Testis (tissue), 3 donors: ENCODE data around the gene RAD9A. TPM values are rescaled to one million over a fixed set of nuclear protein-coding genes. Genes with fewer than 3 reads are reported as not detected.

Source experiments
- DNase-seq: peaks from one replicate; pipeline ENCODE4 v3.0.0-alpha.2; 2019
- H3K27ac ChIP-seq, 2 donors: fragments of 200-600 bp; sonication (generic); one replicate each; pipeline ENCODE4 v1.5.1; 2019
- H3K27me3 ChIP-seq: fragments of 200-600 bp; sonication (generic); one replicate; pipeline ENCODE4 v1.5.1; 2019
- H3K36me3 ChIP-seq: fragments of 200-600 bp; sonication (generic); one replicate; pipeline ENCODE4 v1.5.1; 2017; ENCODE audit warnings: low read depth; ENCODE audit errors: missing control alignments
- H3K4me1 ChIP-seq: fragments of 200-600 bp; sonication (generic); one replicate; pipeline ENCODE4 v1.5.1; 2019
- H3K4me3 ChIP-seq, 2 donors: fragments of 200-600 bp; sonication (generic); one replicate each; pipeline ENCODE4 v1.5.1; 2017 to 2019
- H3K9me3 ChIP-seq: fragments of 200-600 bp; sonication (generic); one replicate; pipeline ENCODE4 v1.5.1; 2017
- POLR2A ChIP-seq: fragments of 450-650 bp; IDR thresholded peaks from one replicate; pipeline ENCODE4 v1.6.1; 2017; ENCODE audit warnings: antibody characterized with exemption, mild to moderate bottlenecking, moderate library complexity
- WGBS, 2 donors: methylation state at CpG; one replicate each; pipeline ENCODE4 v1.1.5; 2018; 5-methylcytosine and 5-hydroxymethylcytosine counted together
- intact Hi-C: fragments of 100-400 bp; cut with DNase I; formaldehyde crosslinking; loops from one replicate; pipeline ENCODE4 v1.15.1; 2023; ENCODE audit warnings: low total_unique reads
- polyA plus RNA-seq: library from polyadenylated mRNA; stranded (reverse); fragments of 350-450 nt; fragmentation: Illumina TruSeq; extraction: RNeasy Lipid Tissue Mini Kit (QIAGEN cat#74804); gene quantifications from one replicate; pipeline ENCODE4 v1.2.3, GENCODE V29; 2014; ENCODE audit warnings: low read depth, low replicate concordance; ENCODE audit not compliant: insufficient read depth
- total RNA-seq, 2 donors: library from RNA; depleted of rRNA; stranded (reverse); fragments of >200 nt; gene quantifications; one replicate each; pipeline ENCODE4 v1.2.3, GENCODE V29; 2016
- TF ChIP-seq, protein P1 (sequence below), 3 experiments: fragments of 450-650 bp in 2 of 3; fragments of 200-600 bp in 1 of 3; sonication (generic) in 1 of 3; IDR thresholded peaks; one replicate each; pipeline ENCODE4 v1.5.1; 2016 to 2019; ENCODE audit warnings: antibody characterized with exemption in 3 of 3, mild to moderate bottlenecking in 2 of 3, moderate library complexity in 1 of 3

RAD9A gene
- total and polyA plus RNA-seq, 3 donors from 2014 or later: 25.7 to 46.2 (median 35.8) TPM

DNA sequence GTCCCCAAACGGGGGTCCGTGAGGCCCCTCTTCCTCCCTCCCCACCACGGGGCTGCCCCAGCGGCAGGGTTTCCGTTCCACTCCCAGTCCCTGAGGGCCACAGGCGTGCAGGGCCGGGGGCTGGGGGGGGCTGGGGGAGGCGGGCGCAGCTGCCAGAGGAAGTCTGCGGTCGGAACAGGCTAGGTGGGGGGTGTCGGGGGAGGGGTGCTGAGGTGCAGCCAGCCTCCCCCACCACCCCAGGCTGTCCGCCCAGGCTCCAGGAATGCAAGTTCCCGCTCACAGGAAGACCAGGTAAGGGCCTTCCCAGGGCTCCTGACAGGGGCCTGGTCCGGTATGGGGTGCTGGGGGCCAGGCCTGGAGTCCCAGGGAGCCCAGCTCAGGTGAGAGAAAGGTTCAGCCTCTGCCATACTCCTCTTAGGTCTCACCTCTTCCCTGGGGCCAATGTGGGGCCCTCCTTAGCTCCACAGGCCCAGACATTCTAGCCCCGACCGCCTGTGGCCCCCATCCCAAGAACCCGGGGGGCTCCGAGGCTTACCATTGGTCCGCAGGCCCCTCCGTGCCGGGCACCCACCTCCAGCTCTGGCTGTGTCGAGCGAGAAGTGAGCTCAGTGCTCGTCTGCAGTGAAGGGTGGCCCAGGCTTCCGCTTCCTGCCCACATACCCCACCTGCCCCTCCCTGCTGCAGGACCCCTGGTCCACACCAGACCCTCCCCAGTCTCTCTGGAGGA, 45.5 kb downstream of the RAD9A start, which contains the start of gene PTPRCAP:
PTPRCAP (minus strand) TSS at position 601 of the 727 bp plus-strand sequence; CDS start at position 538, 63 bp downstream.
- DNase-seq: no peak

DNA sequence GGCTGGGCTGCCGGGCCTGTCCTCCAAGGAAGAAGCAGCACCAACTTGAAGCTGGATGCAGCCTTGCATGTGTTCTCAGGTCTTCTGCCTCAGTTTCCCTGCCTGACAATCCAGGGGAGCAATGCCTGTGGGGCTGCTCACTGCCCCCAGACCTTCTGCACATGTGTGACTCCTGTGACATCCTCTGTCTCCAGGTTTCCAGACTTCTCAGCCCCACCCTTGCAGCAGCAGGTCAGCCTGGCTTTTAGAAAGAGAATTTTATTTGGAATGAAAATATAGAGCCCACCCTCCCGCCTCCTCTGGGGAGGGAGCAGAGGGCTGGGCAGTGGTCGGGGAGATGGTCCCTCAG, 46.0 kb downstream of the RAD9A start:
- 65 to 70% methylated on average over 2 to 3 of the region's 3 CpGs for WGBS, 2 donors
- Histone ChIP-seq H3K4me1 (peaks cover 5% of the 10 kb centered on the region), H3K27me3 (no peaks in the 10 kb centered on the region), H3K27ac (no peak overlapping the region), H3K36me3 (no peaks in the 10 kb centered on the region), H3K4me3 (no peak overlapping the region), H3K9me3 (no peaks in the 10 kb centered on the region)
- TF ChIP-seq, protein P1, sequence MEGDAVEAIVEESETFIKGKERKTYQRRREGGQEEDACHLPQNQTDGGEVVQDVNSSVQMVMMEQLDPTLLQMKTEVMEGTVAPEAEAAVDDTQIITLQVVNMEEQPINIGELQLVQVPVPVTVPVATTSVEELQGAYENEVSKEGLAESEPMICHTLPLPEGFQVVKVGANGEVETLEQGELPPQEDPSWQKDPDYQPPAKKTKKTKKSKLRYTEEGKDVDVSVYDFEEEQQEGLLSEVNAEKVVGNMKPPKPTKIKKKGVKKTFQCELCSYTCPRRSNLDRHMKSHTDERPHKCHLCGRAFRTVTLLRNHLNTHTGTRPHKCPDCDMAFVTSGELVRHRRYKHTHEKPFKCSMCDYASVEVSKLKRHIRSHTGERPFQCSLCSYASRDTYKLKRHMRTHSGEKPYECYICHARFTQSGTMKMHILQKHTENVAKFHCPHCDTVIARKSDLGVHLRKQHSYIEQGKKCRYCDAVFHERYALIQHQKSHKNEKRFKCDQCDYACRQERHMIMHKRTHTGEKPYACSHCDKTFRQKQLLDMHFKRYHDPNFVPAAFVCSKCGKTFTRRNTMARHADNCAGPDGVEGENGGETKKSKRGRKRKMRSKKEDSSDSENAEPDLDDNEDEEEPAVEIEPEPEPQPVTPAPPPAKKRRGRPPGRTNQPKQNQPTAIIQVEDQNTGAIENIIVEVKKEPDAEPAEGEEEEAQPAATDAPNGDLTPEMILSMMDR (IDR thresholded peaks at IDR 0.05): no peak
- TF ChIP-seq POLR2A: no peak
- DNase-seq: no peak
- intact Hi-C loops: no loop called here

More for the DNA sequence above, 45.5 kb downstream of the RAD9A start, which contains the start of gene PTPRCAP:
- no peak for TF ChIP-seq POLR2A
- TF ChIP-seq, protein P1 (IDR thresholded peaks at IDR 0.05): no peak
- no peaks in the 10 kb centered on the region for H3K27me3 ChIP-seq
- H3K9me3 ChIP-seq: no peaks in the 10 kb centered on the region
- no peaks in the 10 kb centered on the region for H3K36me3 ChIP-seq
- intact Hi-C loops: no loop called here
- H3K4me3 ChIP-seq: no peak within 1 kb of the TSS
- no peak within 1 kb of the TSS for H3K27ac ChIP-seq
- peaks cover 1% of the 10 kb centered on the region for H3K4me1 ChIP-seq
- 72 to 78% methylated on average over 5 to 26 of the region's 26 CpGs for WGBS, 2 donors

DNA sequence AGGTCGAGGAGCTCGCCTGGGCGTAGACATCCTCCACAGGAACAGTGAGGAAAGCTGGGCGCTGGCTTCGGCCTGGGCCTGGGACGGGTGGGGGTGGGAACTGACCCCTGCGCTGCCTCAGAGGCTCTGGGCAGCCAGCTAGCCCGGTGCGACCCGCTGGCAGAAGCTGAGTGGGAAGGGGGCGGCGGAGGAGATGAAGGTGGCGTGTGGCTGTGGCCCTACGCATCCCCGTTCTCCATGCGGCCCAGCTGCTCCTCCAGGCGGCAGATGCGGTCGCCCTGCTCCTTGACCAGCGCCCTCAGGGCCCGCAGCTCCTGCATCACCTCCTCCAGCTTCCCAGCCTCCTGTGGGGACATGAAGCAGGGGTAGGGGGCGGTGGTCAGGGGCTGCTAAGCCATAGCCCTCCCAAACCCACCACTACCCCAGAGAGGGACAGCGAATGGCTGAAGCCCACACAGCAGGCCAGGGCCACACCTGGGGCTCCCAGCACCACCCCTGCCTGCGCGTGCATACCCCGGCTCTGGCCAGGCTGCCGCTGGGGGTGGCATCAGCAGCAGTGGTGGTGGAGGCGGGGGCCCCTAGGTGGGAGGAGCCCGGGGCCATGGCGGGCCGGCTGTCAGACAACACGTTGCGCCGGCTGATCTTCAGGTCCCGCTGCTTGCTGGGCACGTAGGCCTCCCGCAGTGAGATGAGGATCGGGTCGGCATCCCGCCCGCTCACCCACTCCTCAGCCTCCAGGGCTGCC, 46.5 kb downstream of the RAD9A start:
- no peaks in the 10 kb centered on the region for H3K9me3 ChIP-seq
- H3K4me1 ChIP-seq: peaks cover 5% of the 10 kb centered on the region
- no peaks in the 10 kb centered on the region for H3K27me3 ChIP-seq
- H3K27ac ChIP-seq: no peak overlapping the region
- no peak overlapping the region for H3K4me3 ChIP-seq
- DNase-seq: no peak
- WGBS, 2 donors: 82 to 91% methylated on average over 21 to 40 of the region's 41 CpGs
- H3K36me3 ChIP-seq: no peaks in the 10 kb centered on the region
- intact Hi-C loops: no loop called here
- TF ChIP-seq POLR2A: no peak
- TF ChIP-seq, protein P1 (IDR thresholded peaks at IDR 0.05): no peak

DNA sequence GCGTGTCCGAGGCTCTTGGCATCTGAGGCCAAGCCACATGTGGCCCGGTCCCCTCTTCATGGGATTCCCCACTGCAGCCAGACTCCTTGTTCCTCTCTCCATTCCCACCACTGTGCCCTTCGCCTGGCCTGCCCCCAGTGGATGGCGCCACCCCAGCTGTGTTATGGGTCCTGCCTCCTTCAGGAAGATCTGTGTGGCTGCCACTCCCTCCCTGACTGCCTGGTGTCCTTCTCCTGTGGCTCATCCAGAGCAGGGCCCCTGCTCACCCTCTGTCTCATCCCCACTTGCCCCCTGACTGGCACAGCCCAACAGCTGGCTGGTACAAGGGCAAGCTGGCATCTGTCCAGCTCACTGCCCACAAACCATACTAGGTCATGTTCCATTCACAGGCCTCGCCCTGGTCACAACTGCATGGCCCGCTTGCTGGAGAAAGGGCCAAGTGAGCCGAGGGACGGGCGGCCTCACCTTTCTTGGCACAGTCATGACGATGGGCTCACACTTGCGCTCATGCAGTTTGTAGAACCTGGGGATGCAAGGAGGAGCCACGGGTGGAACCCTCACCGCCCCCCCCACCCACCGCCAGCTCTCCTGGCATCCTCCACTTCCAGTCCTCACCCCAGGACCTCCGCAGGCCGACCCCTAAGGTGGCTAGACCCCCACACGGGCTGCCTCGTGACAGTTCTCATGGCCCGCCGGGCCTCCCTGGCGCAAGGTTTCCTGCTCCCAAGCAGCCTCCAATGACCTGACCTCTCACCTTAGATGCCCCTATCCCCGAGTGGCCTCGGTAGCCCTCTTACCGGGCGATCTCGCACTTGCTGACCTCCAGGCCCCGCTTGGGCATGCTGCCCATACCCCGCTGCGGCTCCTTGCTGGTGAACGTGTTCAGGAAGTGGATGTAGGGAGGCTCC, 47.8 kb downstream of the RAD9A start:
- H3K27ac ChIP-seq: no peak overlapping the region
- TF ChIP-seq POLR2A: no peak
- TF ChIP-seq, protein P1 (IDR thresholded peaks at IDR 0.05): no peak
- intact Hi-C loops: no loop called here
- DNase-seq: no peak
- no peaks in the 10 kb centered on the region for H3K36me3 ChIP-seq
- no peaks in the 10 kb centered on the region for H3K9me3 ChIP-seq
- 75 to 86% methylated on average over 12 to 31 of the region's 31 CpGs for WGBS, 2 donors
- H3K4me3 ChIP-seq: no peak overlapping the region
- no peaks in the 10 kb centered on the region for H3K27me3 ChIP-seq
- peaks cover 5% of the 10 kb centered on the region for H3K4me1 ChIP-seq
